Osteoblast (primary cell): Measurements from ENCODE around the gene SKAP1. TPM values are rescaled to one million over a fixed set of nuclear protein-coding genes. Genes with fewer than 3 reads are reported as not detected.

ENCODE experiments used
- DNase-seq: peaks from one replicate; pipeline ENCODE4 v3.0.0; 2011; ENCODE audit warnings: low spot score, mixed read lengths; ENCODE audit not compliant: insufficient read length; ENCODE audit errors: missing footprints
- H2AFZ ChIP-seq: 2 replicates; pipeline ENCODE4 v1.6.0; 2011; ENCODE audit warnings: mild to moderate bottlenecking, low read length
- H3K27ac ChIP-seq: 2 replicates; pipeline ENCODE4 v1.5.1; 2011; ENCODE audit warnings: mild to moderate bottlenecking, low read depth, low read length, moderate library complexity
- H3K27me3 ChIP-seq: 2 replicates; pipeline ENCODE4 v1.6.0; 2012; ENCODE audit warnings: mild to moderate bottlenecking, control low read depth, inconsistent platforms, low read length, moderate library complexity; ENCODE audit not compliant: insufficient read depth
- H3K36me3 ChIP-seq: 2 replicates; pipeline ENCODE4 v1.5.1; 2011; ENCODE audit warnings: mild to moderate bottlenecking, low read length, control low read depth, moderate library complexity; ENCODE audit not compliant: insufficient read depth
- H3K4me1 ChIP-seq: 2 replicates; pipeline ENCODE4 v1.5.1; 2011; ENCODE audit warnings: mild to moderate bottlenecking, low read length, control low read depth, moderate library complexity; ENCODE audit not compliant: insufficient read depth
- H3K4me2 ChIP-seq: 2 replicates; pipeline ENCODE4 v1.6.0; 2011; ENCODE audit warnings: mild to moderate bottlenecking, low read length; ENCODE audit not compliant: insufficient read depth
- H3K4me3 ChIP-seq: fragments of 200-600 bp; sonication (generic); 3 replicates; pipeline ENCODE4 v1.5.1; 2012; ENCODE audit warnings: mild to moderate bottlenecking, low read length, inconsistent platforms; ENCODE audit not compliant: insufficient read depth
- H3K79me2 ChIP-seq: 2 replicates; pipeline ENCODE4 v1.6.0; 2012; ENCODE audit warnings: mild to moderate bottlenecking, low read length, control low read depth, inconsistent platforms; ENCODE audit not compliant: insufficient read depth
- H3K9me3 ChIP-seq: 2 replicates; pipeline ENCODE4 v1.5.1; 2011; ENCODE audit warnings: low read depth, low read length, control low read depth
- H4K20me1 ChIP-seq: 2 replicates; pipeline ENCODE4 v1.6.0; 2012; ENCODE audit warnings: mild to moderate bottlenecking, low read length, control low read depth; ENCODE audit not compliant: insufficient read depth
- total RNA-seq: library from RNA; depleted of rRNA; stranded (reverse); fragments of >200 nt; gene quantifications from 2 replicates; pipeline ENCODE4 v1.2.3, GENCODE V29; 2012
- TF ChIP-seq, protein P1 (sequence below): IDR thresholded peaks from 2 replicates; pipeline ENCODE4 v1.5.1; 2011; ENCODE audit warnings: mild to moderate bottlenecking, low read depth, low read length, moderate library complexity; ENCODE audit errors: extremely low read depth

The SKAP1 gene
- total RNA-seq, 1 donor = not detected

DNA sequence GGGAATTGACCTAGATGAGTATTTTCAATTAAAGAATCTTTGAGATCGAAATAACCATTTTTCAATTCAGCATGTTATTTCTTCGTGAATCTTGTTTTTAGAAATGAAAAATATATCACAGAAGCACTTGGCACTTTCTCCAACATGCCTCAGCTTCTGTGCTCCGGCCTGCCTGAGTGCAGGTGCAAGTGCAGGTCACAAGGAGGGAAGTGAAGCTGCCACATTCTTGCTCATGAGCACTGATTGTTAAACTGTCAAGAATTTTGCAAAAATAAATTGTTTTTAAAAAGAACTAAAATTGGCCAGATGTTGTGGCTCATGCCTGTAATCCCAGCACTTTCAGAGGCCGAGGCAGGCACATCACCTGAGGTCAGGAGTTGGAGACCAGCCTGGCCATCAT, 38.3 kb upstream of the SKAP1 start:
- H2AFZ ChIP-seq = no peak overlapping the region
- no peaks in the 10 kb centered on the region for H3K9me3 ChIP-seq
- peaks cover 13% of the 10 kb centered on the region for H3K4me1 ChIP-seq
- H4K20me1 ChIP-seq = no peaks in the 10 kb centered on the region
- H3K4me2 ChIP-seq = no peak overlapping the region
- H3K36me3 ChIP-seq = no peaks in the 10 kb centered on the region
- peaks cover 32% of the 10 kb centered on the region for H3K27me3 ChIP-seq
- H3K4me3 ChIP-seq = no peak overlapping the region
- H3K79me2 ChIP-seq = no peaks in the 10 kb centered on the region
- no peak for DNase-seq
- no peak overlapping the region for H3K27ac ChIP-seq
- TF ChIP-seq, protein P1, sequence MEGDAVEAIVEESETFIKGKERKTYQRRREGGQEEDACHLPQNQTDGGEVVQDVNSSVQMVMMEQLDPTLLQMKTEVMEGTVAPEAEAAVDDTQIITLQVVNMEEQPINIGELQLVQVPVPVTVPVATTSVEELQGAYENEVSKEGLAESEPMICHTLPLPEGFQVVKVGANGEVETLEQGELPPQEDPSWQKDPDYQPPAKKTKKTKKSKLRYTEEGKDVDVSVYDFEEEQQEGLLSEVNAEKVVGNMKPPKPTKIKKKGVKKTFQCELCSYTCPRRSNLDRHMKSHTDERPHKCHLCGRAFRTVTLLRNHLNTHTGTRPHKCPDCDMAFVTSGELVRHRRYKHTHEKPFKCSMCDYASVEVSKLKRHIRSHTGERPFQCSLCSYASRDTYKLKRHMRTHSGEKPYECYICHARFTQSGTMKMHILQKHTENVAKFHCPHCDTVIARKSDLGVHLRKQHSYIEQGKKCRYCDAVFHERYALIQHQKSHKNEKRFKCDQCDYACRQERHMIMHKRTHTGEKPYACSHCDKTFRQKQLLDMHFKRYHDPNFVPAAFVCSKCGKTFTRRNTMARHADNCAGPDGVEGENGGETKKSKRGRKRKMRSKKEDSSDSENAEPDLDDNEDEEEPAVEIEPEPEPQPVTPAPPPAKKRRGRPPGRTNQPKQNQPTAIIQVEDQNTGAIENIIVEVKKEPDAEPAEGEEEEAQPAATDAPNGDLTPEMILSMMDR = no peak

DNA sequence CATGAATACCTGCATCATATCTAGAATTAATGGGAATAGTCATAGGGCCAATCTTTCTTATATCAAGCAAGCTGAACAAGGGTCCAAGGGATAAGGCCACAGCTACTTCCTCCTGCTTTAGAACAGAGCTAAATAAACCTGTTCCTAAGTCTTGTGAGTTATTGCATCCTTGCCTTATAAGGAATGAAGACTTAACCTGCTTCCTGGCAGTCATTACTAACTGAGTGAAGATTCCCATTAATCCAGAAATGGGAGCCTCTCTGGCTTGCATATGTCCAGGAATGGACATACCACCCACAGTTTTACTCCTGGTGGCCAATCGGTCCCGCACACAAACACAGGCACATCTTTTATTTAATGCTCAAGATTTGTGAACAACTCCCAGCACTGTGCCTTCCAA, 35.9 kb upstream of the SKAP1 start:
- no peaks in the 10 kb centered on the region for H3K79me2 ChIP-seq
- no peaks in the 10 kb centered on the region for H3K4me1 ChIP-seq
- peaks cover 36% of the 10 kb centered on the region for H3K27me3 ChIP-seq
- H3K9me3 ChIP-seq = no peaks in the 10 kb centered on the region
- H3K4me2 ChIP-seq = no peak overlapping the region
- H3K36me3 ChIP-seq = no peaks in the 10 kb centered on the region
- no peak overlapping the region for H3K4me3 ChIP-seq
- no peak overlapping the region for H2AFZ ChIP-seq
- H4K20me1 ChIP-seq = no peaks in the 10 kb centered on the region
- no peak for DNase-seq
- no peak overlapping the region for H3K27ac ChIP-seq
- TF ChIP-seq, protein P1 = no peak

DNA sequence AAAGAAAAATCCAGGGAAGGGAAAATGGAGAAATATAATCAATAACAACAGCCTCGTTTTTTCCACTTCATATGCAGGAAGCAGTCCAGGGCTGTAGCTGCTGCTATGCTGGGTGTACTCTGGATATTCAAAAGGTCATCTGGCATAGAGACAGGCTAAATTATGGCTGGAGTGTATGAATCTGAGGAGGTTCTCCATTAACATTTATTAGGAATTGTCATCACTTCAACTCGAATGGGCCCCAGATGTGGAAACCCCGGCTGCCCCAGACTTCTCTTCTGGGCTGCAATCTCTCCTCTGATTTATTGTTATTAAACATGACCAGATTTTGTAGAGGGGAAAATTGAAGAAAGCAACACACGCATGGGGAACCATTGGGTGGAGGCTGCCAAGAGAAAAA, 33.5 kb upstream of the SKAP1 start:
- Histone ChIP-seq H3K4me1 (no peaks in the 10 kb centered on the region), H3K27me3 (peaks cover 44% of the 10 kb centered on the region), H2AFZ (no peak overlapping the region), H3K27ac (no peak overlapping the region), H3K4me3 (no peak overlapping the region), H4K20me1 (no peaks in the 10 kb centered on the region), H3K79me2 (no peaks in the 10 kb centered on the region), H3K9me3 (no peaks in the 10 kb centered on the region), H3K4me2 (no peak overlapping the region), H3K36me3 (no peaks in the 10 kb centered on the region)
- no peak for DNase-seq
- TF ChIP-seq, protein P1 = no peak

DNA sequence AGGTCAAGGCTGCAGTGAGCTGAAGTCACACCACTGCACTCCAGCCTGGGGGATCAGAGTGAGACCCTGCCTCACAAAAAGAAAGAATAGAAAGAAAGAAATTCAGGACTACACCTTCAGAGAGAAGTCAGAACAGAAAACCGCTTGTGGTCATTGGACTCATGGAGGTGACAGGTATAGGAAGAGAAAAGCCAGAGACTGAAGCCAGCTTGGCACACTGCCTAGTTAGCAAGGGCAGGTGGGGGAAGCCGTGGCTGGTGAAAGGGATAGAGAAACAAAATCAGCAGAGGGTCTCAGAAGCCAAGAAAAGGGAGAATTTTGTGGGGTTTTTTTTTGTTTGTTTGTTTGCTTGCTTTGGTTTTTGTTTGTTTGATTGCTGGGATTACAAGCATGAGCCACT, 32.9 kb upstream of the SKAP1 start:
- Histone ChIP-seq H3K27me3 (peaks cover 46% of the 10 kb centered on the region), H3K4me2 (no peak overlapping the region), H2AFZ (no peak overlapping the region), H4K20me1 (no peaks in the 10 kb centered on the region), H3K9me3 (no peaks in the 10 kb centered on the region), H3K36me3 (no peaks in the 10 kb centered on the region), H3K27ac (no peak overlapping the region), H3K79me2 (no peaks in the 10 kb centered on the region), H3K4me1 (no peaks in the 10 kb centered on the region), H3K4me3 (no peak overlapping the region)
- TF ChIP-seq, protein P1 = no peak
- no peak for DNase-seq
